GM21447 (cell line): Measurements from ENCODE around the gene AMPH.

Experiments used
- ATAC-seq: cut with Tn5 transposase; IDR thresholded peaks from one replicate; pipeline ENCODE4 v1.9.1; 2021; ENCODE audit not compliant: unreplicated experiment

Gene AMPH

GRCh38 chr7:38463277-38464225, 167.6 kb downstream of the AMPH start:
- ATAC-seq: peak; percentile 82

- ATAC-seq: no peak
Observed at GRCh38 chr7:38462819-38463218, 168.4 kb downstream of the AMPH start.

GRCh38 chr7:38461887-38462286, 169.3 kb downstream of the AMPH start:
- ATAC-seq: no peak

- no peak for ATAC-seq
Observed at GRCh38 chr7:38453826-38454225, 177.3 kb downstream of the AMPH start.

GRCh38 chr7:38453168-38453567, 178.0 kb downstream of the AMPH start:
- no peak for ATAC-seq

- no peak for ATAC-seq
Observed at GRCh38 chr7:38452681-38453108, 178.5 kb downstream of the AMPH start.

GRCh38 chr7:38451840-38452239, 179.3 kb downstream of the AMPH start:
- ATAC-seq: no peak

GRCh38 chr7:38448584-38449234, 182.5 kb downstream of the AMPH start:
- no peak for ATAC-seq

GRCh38 chr7:38448054-38448453, 183.1 kb downstream of the AMPH start:
- no peak for ATAC-seq

GRCh38 chr7:38438970-38439369, 192.2 kb downstream of the AMPH start:
- ATAC-seq: no peak

- no peak for ATAC-seq
Observed at GRCh38 chr7:38432671-38433070, 198.5 kb downstream of the AMPH start.

GRCh38 chr7:38432080-38432479, 199.1 kb downstream of the AMPH start:
- ATAC-seq: no peak

GRCh38 chr7:38429057-38429456, 202.1 kb downstream of the AMPH start:
- no peak for ATAC-seq

GRCh38 chr7:38428041-38428440, 203.1 kb downstream of the AMPH start:
- ATAC-seq: no peak

GRCh38 chr7:38427279-38427955, 203.8 kb downstream of the AMPH start:
- no peak for ATAC-seq

GRCh38 chr7:38425509-38425908, 205.7 kb downstream of the AMPH start:
- no peak for ATAC-seq

GRCh38 chr7:38424750-38425463, 206.3 kb downstream of the AMPH start:
- no peak for ATAC-seq

- ATAC-seq: no peak
Observed at GRCh38 chr7:38413784-38414183, 217.4 kb downstream of the AMPH start.

- no peak for ATAC-seq
Observed at GRCh38 chr7:38411404-38411803, 219.8 kb downstream of the AMPH start.

- no peak for ATAC-seq
Observed at GRCh38 chr7:38410056-38410455, 221.1 kb downstream of the AMPH start.

- ATAC-seq: no peak
Observed at GRCh38 chr7:38409531-38409930, 221.6 kb downstream of the AMPH start.
